ENCODE measurements around the gene SPECC1.

DNA sequence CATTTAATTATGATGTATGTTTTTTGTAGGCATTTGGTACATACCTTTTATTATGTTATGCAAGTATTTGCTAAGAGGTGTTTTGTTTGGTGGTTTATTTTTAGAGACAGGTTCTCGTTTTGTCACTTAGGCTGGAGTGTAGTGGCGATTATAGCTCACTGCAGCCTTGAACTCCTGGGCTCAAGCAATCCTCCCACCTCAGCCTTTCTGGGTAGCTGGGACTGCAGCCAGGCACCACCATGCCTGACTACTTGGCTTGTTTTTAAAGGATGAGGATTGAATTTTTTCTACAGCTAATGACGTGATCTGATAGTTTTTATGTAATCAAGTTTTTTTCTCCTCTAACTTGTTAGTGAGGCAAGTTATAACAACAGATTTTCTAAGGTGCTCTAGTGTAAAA is 199.6 kb downstream of the SPECC1 start:
- no peak for TF ChIP-seq POLR2AphosphoS5 (IDR thresholded peaks at IDR 0.05; ENCODE audit: insufficient read depth, low read depth, low read length)
- TF ChIP-seq, protein P1, sequence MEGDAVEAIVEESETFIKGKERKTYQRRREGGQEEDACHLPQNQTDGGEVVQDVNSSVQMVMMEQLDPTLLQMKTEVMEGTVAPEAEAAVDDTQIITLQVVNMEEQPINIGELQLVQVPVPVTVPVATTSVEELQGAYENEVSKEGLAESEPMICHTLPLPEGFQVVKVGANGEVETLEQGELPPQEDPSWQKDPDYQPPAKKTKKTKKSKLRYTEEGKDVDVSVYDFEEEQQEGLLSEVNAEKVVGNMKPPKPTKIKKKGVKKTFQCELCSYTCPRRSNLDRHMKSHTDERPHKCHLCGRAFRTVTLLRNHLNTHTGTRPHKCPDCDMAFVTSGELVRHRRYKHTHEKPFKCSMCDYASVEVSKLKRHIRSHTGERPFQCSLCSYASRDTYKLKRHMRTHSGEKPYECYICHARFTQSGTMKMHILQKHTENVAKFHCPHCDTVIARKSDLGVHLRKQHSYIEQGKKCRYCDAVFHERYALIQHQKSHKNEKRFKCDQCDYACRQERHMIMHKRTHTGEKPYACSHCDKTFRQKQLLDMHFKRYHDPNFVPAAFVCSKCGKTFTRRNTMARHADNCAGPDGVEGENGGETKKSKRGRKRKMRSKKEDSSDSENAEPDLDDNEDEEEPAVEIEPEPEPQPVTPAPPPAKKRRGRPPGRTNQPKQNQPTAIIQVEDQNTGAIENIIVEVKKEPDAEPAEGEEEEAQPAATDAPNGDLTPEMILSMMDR (IDR thresholded peaks at IDR 0.05; ENCODE audit: extremely low read depth in 1 of 2, insufficient read depth in 1 of 2, low read depth in 1 of 2, low read length in 2 of 2), result no peak
- TF ChIP-seq POLR2A (IDR thresholded peaks at IDR 0.05; ENCODE audit: low read depth, low read length), result no peak
- no peak for TF ChIP-seq EZH2 (IDR thresholded peaks at IDR 0.05; ENCODE audit: borderline replicate concordance, low read depth, low read length, severe bottlenecking)
- TF ChIP-seq, protein P2, sequence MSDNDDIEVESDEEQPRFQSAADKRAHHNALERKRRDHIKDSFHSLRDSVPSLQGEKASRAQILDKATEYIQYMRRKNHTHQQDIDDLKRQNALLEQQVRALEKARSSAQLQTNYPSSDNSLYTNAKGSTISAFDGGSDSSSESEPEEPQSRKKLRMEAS (IDR thresholded peaks at IDR 0.05; ENCODE audit: insufficient read depth, insufficient read length), result no peak
- TF ChIP-seq JUN (IDR thresholded peaks at IDR 0.05; ENCODE audit: borderline replicate concordance, insufficient read depth, insufficient read length, low read depth), result no peak
- no peak for TF ChIP-seq MYC (IDR thresholded peaks at IDR 0.05; ENCODE audit: low read depth, low read length)
- TF ChIP-seq GATA2 (IDR thresholded peaks at IDR 0.05; ENCODE audit: insufficient read depth, insufficient read length, low read depth, low read length), result no peak
